CD4-positive, alpha-beta T cell (primary cell): Measurements from ENCODE around the gene USP40. TPM values are rescaled to one million over a fixed set of nuclear protein-coding genes. Genes with fewer than 3 reads are reported as not detected.

ENCODE experiments used
- ATAC-seq: fragments of 200-7000 bp; cut with Tn5 transposase; one replicate; pipeline ENCODE4 v1.10.0; 2022; ENCODE audit warnings: mild to moderate bottlenecking; ENCODE audit not compliant: poor library complexity
- CTCF ChIA-PET: fragments of 350-600 bp; sonication (Branson Sonifier 250); formaldehyde crosslinking; loops from one replicate; lab custom pipeline; 2021; ENCODE audit warnings: antibody characterized with exemption, inconsistent platforms; lab: Charles Lee
- POLR2A ChIA-PET: fragments of 350-600 bp; sonication (Branson Sonifier 250); formaldehyde crosslinking; loops from one replicate; lab custom pipeline; 2021; ENCODE audit warnings: antibody characterized with exemption, inconsistent platforms; lab: Charles Lee
- DNase-seq, 14 experiments: peaks; one replicate each; pipeline ENCODE4 v3.0.0-alpha.2; 2013 to 2020; ENCODE audit warnings: mixed read lengths in 2 of 14
- H3K27ac ChIP-seq, 2 donors: one replicate each; pipeline versions ENCODE4 v1.5.1 to v1.7.0; 2013; ENCODE audit warnings: low read length in 2 of 2, low read depth in 1 of 2, mild to moderate bottlenecking in 1 of 2
- H3K27me3 ChIP-seq, 2 experiments: 1 replicate in 1 of 2; 2 replicates in 1 of 2; pipeline versions ENCODE4 v1.6.1 to v1.7.0; 2013; ENCODE audit warnings: low read length in 2 of 2, control low read depth in 1 of 2, mild to moderate bottlenecking in 1 of 2, moderate library complexity in 1 of 2; ENCODE audit not compliant: insufficient read depth in 2 of 2, control insufficient read depth in 1 of 2
- H3K36me3 ChIP-seq: one replicate; pipeline ENCODE4 v1.6.1; 2013; ENCODE audit warnings: low read length, control low read depth; ENCODE audit not compliant: insufficient read depth
- H3K4me1 ChIP-seq: one replicate; pipeline ENCODE4 v1.6.1; 2013; ENCODE audit warnings: low read length, control low read depth; ENCODE audit not compliant: insufficient read depth
- H3K4me3 ChIP-seq: one replicate; pipeline ENCODE4 v1.5.1; 2013; ENCODE audit warnings: mild to moderate bottlenecking, low read length, moderate library complexity
- H3K9me3 ChIP-seq, 2 experiments: 1 replicate in 1 of 2; 2 replicates in 1 of 2; pipeline versions ENCODE4 v1.6.1 to v1.7.0; 2013; ENCODE audit warnings: low read length in 2 of 2, mild to moderate bottlenecking in 2 of 2, control low read depth in 1 of 2, moderate library complexity in 1 of 2; ENCODE audit not compliant: control insufficient read depth in 1 of 2, insufficient read depth in 1 of 2
- H3K27ac Mint-ChIP-seq: one replicate; pipeline ENCODE4 v1.8.0; 2020; ENCODE audit warnings: mixed read lengths
- H3K27me3 Mint-ChIP-seq: one replicate; pipeline ENCODE4 v1.8.0; 2021; ENCODE audit warnings: mixed read lengths
- H3K36me3 Mint-ChIP-seq: one replicate; pipeline ENCODE4 v1.8.0; 2021; ENCODE audit warnings: low read depth, mixed read lengths
- H3K4me1 Mint-ChIP-seq: one replicate; pipeline ENCODE4 v1.8.0; 2021; ENCODE audit warnings: low read depth, mixed read lengths
- H3K4me3 Mint-ChIP-seq: one replicate; pipeline ENCODE4 v1.8.0; 2020; ENCODE audit warnings: mild to moderate bottlenecking, mixed read lengths
- H3K9me3 Mint-ChIP-seq: one replicate; pipeline ENCODE4 v1.8.0; 2020; ENCODE audit warnings: mixed read lengths
- CTCF ChIP-seq: fragments of 200-600 bp; IDR thresholded peaks from one replicate; pipeline ENCODE4 v1.8.0; 2022; ENCODE audit warnings: antibody characterized with exemption, mild to moderate bottlenecking
- intact Hi-C, 2 experiments: fragments of 100-400 bp; cut with DNase I in 1 of 2; cut with micrococcal nuclease in 1 of 2; formaldehyde crosslinking; loops; one replicate each; pipeline versions ENCODE4 v1.15.1 to v1.9.0; 2023 to 2025; cut with DNase I, micrococcal nuclease
- total RNA-seq, 174 experiments: library from RNA in 2 of 174; stranded (reverse) in 2 of 174; gene quantifications; one replicate each; pipeline ENCODE4 v1.2.3 and lab custom pipeline; 2021 to 2026

The USP40 gene
- total RNA-seq, 2 experiments from 2014 or later, result 7.2 to 8.7 TPM

GRCh38 chr2:233563663-233564430 lies 2.7 kb downstream of the USP40 start:
- TF ChIP-seq CTCF, result no peak
- ATAC-seq (no peak), DNase-seq (no peak)
- CTCF ChIA-PET, result no interaction called here
- no peak overlapping the region for H3K4me3 ChIP-seq
- intact Hi-C loops, result no loop called here
- H3K27me3 Mint-ChIP-seq, result no peaks in the 10 kb centered on the region
- peaks cover 21% of the 10 kb centered on the region for H3K36me3 Mint-ChIP-seq
- peaks cover 4% of the 10 kb centered on the region for H3K36me3 ChIP-seq
- H3K27ac Mint-ChIP-seq, result no peak overlapping the region
- no peaks in the 10 kb centered on the region for H3K4me1 ChIP-seq
- H3K27ac ChIP-seq, result no peak overlapping the region
- no peaks in the 10 kb centered on the region for H3K9me3 Mint-ChIP-seq
- peaks cover 15% of the 10 kb centered on the region for H3K4me1 Mint-ChIP-seq
- no peaks in the 10 kb centered on the region for H3K27me3 ChIP-seq
- no peaks in the 10 kb centered on the region for H3K9me3 ChIP-seq
- POLR2A ChIA-PET, result interaction anchor here (0.9 kb wide), 1 partner anchor 74 kb away, joined by 3 read pairs; no protein-coding TSS in a partner anchor
- H3K4me3 Mint-ChIP-seq, result peak overlapping the region; percentile 44

- Mint-ChIP-seq H3K9me3 (no peaks in the 10 kb centered on the region), H3K36me3 (peaks cover 43% of the 10 kb centered on the region), H3K27me3 (no peaks in the 10 kb centered on the region), H3K4me1 (peaks cover 7% of the 10 kb centered on the region), H3K27ac (peak overlapping the region; percentile 53), H3K4me3 (no peak overlapping the region)
- POLR2A ChIA-PET, result interaction anchor here (0.7 to 1.1 kb wide), 3 partner anchors 9 to 10 kb away, joined by 3 to 6 read pairs (median 3); partner anchors contain the start of gene USP40
- no peak overlapping the region for H3K27ac ChIP-seq
- no peak for DNase-seq
- peaks cover 33% of the 10 kb centered on the region for H3K36me3 ChIP-seq
- H3K4me3 ChIP-seq, result no peak overlapping the region
- no peaks in the 10 kb centered on the region for H3K9me3 ChIP-seq
- peaks cover 5% of the 10 kb centered on the region for H3K4me1 ChIP-seq
- peak; percentile 29 for ATAC-seq
- intact Hi-C loops, result no loop called here
- TF ChIP-seq CTCF, result no peak
- H3K27me3 ChIP-seq, result no peaks in the 10 kb centered on the region
- CTCF ChIA-PET, result no interaction called here
Observed at GRCh38 chr2:233556881-233557736, 9.5 kb downstream of the USP40 start.

- Histone ChIP-seq H3K36me3 (peaks cover 30% of the 10 kb centered on the region), H3K4me3 (no peak overlapping the region), H3K27ac (no peak overlapping the region), H3K9me3 (no peaks in the 10 kb centered on the region), H3K4me1 (peaks cover 5% of the 10 kb centered on the region), H3K27me3 (no peaks in the 10 kb centered on the region)
- POLR2A ChIA-PET, result interaction anchor here (0.7 kb wide), 1 partner anchor 13 kb away, joined by 3 read pairs; the partner anchor contains the start of gene USP40
- ATAC-seq (no peak), DNase-seq (no peak)
- Mint-ChIP-seq H3K36me3 (peaks cover 45% of the 10 kb centered on the region), H3K4me1 (peaks cover 7% of the 10 kb centered on the region), H3K27ac (no peak overlapping the region), H3K9me3 (no peaks in the 10 kb centered on the region), H3K27me3 (no peaks in the 10 kb centered on the region), H3K4me3 (no peak overlapping the region)
- no peak for TF ChIP-seq CTCF
- intact Hi-C loops, result no loop called here
- CTCF ChIA-PET, result no interaction called here
Observed at GRCh38 chr2:233553366-233553765, 13.2 kb downstream of the USP40 start.
